HG02970 (cell line): ENCODE data around the gene SLC35C1.
"Not testable (repeated sequence)": the region's sequence is repeated elsewhere in the genome, so short reads cannot be mapped to it uniquely, and the experiment has no call there.

Experiments
- ATAC-seq: cut with Tn5 transposase; IDR thresholded peaks from one replicate; pipeline ENCODE4 v1.9.1; 2021; ENCODE audit warnings: mild to moderate bottlenecking, moderate library complexity, moderate number of reproducible peaks; ENCODE audit not compliant: unreplicated experiment, low FRiP score

Gene SLC35C1

GRCh38 chr11:45840251-45840650 lies 35.3 kb downstream of the SLC35C1 start:
- ATAC-seq = not testable (repeated sequence)

- no peak for ATAC-seq
Measured at GRCh38 chr11:45843158-45843924, 38.4 kb downstream of the SLC35C1 start.

GRCh38 chr11:45844822-45845578 lies 40.1 kb downstream of the SLC35C1 start:
- no peak for ATAC-seq

- no peak for ATAC-seq
Measured at GRCh38 chr11:45846174-45846675, 41.3 kb downstream of the SLC35C1 start.

GRCh38 chr11:45846974-45847910 lies 42.3 kb downstream of the SLC35C1 start, which contains the start of gene CRY2:
TSS of gene CRY2 (plus strand) at chr11:45847475. CDS start at chr11:45847491, 16 bp downstream.
- ATAC-seq = peak; percentile 90

GRCh38 chr11:45847911-45848316 lies 43.0 kb downstream of the SLC35C1 start:
- ATAC-seq = peak; percentile 11

GRCh38 chr11:45848654-45849081 lies 43.7 kb downstream of the SLC35C1 start:
- ATAC-seq = no peak

- no peak for ATAC-seq
Measured at GRCh38 chr11:45850446-45850845, 45.5 kb downstream of the SLC35C1 start.

GRCh38 chr11:45851228-45851627 lies 46.3 kb downstream of the SLC35C1 start:
- no peak for ATAC-seq

- ATAC-seq = no peak
Measured at GRCh38 chr11:45852018-45852711, 47.2 kb downstream of the SLC35C1 start.

- no peak for ATAC-seq
Measured at GRCh38 chr11:45852712-45853101, 47.8 kb downstream of the SLC35C1 start.

- ATAC-seq = no peak
Measured at GRCh38 chr11:45853332-45854219, 48.6 kb downstream of the SLC35C1 start.

GRCh38 chr11:45855308-45855707 lies 50.4 kb downstream of the SLC35C1 start:
- ATAC-seq = no peak

GRCh38 chr11:45856044-45856468 lies 51.1 kb downstream of the SLC35C1 start:
- no peak for ATAC-seq

GRCh38 chr11:45857961-45858474 lies 53.1 kb downstream of the SLC35C1 start:
- ATAC-seq = no peak

- no peak for ATAC-seq
Measured at GRCh38 chr11:45858751-45859398, 53.9 kb downstream of the SLC35C1 start.

GRCh38 chr11:45859661-45860140 lies 54.8 kb downstream of the SLC35C1 start:
- no peak for ATAC-seq

- ATAC-seq = no peak
Measured at GRCh38 chr11:45860348-45860747, 55.4 kb downstream of the SLC35C1 start.
